H1 (cell line): Measurements from ENCODE around the gene AMOT. TPM values are rescaled to one million over a fixed set of nuclear protein-coding genes. Genes with fewer than 3 reads are reported as not detected.

ENCODE experiments used
- CTCF ChIA-PET: fragments of 300-600 bp; sonication (Branson Sonifier 250); formaldehyde crosslinking; loops from one replicate; lab custom pipeline; 2021; ENCODE audit not compliant: partially characterized antibody; lab: Charles Lee
- POLR2A ChIA-PET: fragments of 300-600 bp; sonication (Branson Sonifier 250); formaldehyde crosslinking; loops from one replicate; lab custom pipeline; 2021; ENCODE audit warnings: inconsistent platforms; ENCODE audit not compliant: partially characterized antibody; lab: Charles Lee
- DNase-seq, 2 experiments: peaks; one replicate each; pipeline versions ENCODE4 v3.0.0 to v3.0.0-alpha.2; 2010 to 2022; ENCODE audit warnings: low spot score in 2 of 2, low read depth in 1 of 2, mixed read lengths in 1 of 2
- FAIRE-seq: peaks from 2 replicates; lab custom pipeline; 2011; peaks lifted over from hg19 to GRCh38; lab: Jason Lieb, UNC
- H2AFZ ChIP-seq: 2 replicates; pipeline ENCODE4 v1.8.1; 2012; ENCODE audit warnings: low read length, inconsistent platforms
- H2AK5ac ChIP-seq: 2 replicates; pipeline ENCODE4 v1.6.1; 2013; ENCODE audit warnings: low read depth, low read length
- H2BK120ac ChIP-seq: replicated peaks from 2 replicates; pipeline ENCODE3; 2013; ENCODE audit warnings: low read depth, low read length, inconsistent platforms
- H2BK12ac ChIP-seq: 2 replicates; pipeline ENCODE4 v1.6.1; 2013; ENCODE audit warnings: low read depth, low read length
- H2BK15ac ChIP-seq: 2 replicates; pipeline ENCODE4 v1.6.1; 2013; ENCODE audit warnings: low read length
- H2BK20ac ChIP-seq: 2 replicates; pipeline ENCODE4 v1.6.1; 2013; ENCODE audit warnings: low read length
- H2BK5ac ChIP-seq: 2 replicates; pipeline ENCODE4 v1.6.1; 2013; ENCODE audit warnings: low read depth, low read length
- H3K14ac ChIP-seq: 2 replicates; pipeline ENCODE4 v1.6.1; 2013; ENCODE audit warnings: inconsistent platforms; ENCODE audit not compliant: insufficient read length
- H3K18ac ChIP-seq: 2 replicates; pipeline ENCODE4 v1.6.1; 2013; ENCODE audit warnings: low read length; ENCODE audit errors: extremely low read depth
- H3K23ac ChIP-seq: 2 replicates; pipeline ENCODE4 v1.6.1; 2013; ENCODE audit warnings: inconsistent platforms; ENCODE audit not compliant: insufficient read length
- H3K23me2 ChIP-seq: 2 replicates; pipeline ENCODE4 v1.6.1; 2013; ENCODE audit warnings: low read depth, low read length
- H3K27ac ChIP-seq: 2 replicates; pipeline ENCODE4 v1.6.1; 2011; ENCODE audit warnings: low read depth, low read length, inconsistent platforms
- H3K27me3 ChIP-seq, 4 experiments: replicated peaks in 1 of 4; 1 replicate in 1 of 4; 2 replicates in 3 of 4; pipeline versions ENCODE4 v1.6.1 to v1.8.1; 2011 to 2013; ENCODE audit warnings: low read length in 3 of 4, mild to moderate bottlenecking in 3 of 4, inconsistent platforms in 2 of 4, mixed read lengths in 2 of 4, moderate library complexity in 1 of 4; ENCODE audit not compliant: control insufficient read depth in 3 of 4, insufficient read depth in 3 of 4; ENCODE audit errors: extremely low read depth in 1 of 4
- H3K36me3 ChIP-seq, 4 experiments: 2 replicates each; pipeline versions ENCODE4 v1.6.1 to v1.8.1; 2011 to 2013; ENCODE audit warnings: mild to moderate bottlenecking in 4 of 4, low read length in 3 of 4, moderate library complexity in 2 of 4, control low read depth in 1 of 4, inconsistent platforms in 1 of 4; ENCODE audit not compliant: insufficient read depth in 4 of 4, control insufficient read depth in 2 of 4
- H3K4ac ChIP-seq: replicated peaks from 2 replicates; pipeline ENCODE3; 2013; ENCODE audit warnings: low read length, low read depth, mixed read lengths, inconsistent platforms; ENCODE audit not compliant: insufficient read length
- H3K4me1 ChIP-seq, 4 experiments: replicated peaks in 1 of 4; 1 replicate in 1 of 4; 2 replicates in 3 of 4; pipeline versions ENCODE4 v1.6.1 to v1.8.1; 2011 to 2013; ENCODE audit warnings: low read length in 3 of 4, inconsistent platforms in 2 of 4, mixed read lengths in 1 of 4; ENCODE audit not compliant: insufficient read depth in 4 of 4, control insufficient read depth in 3 of 4
- H3K4me2 ChIP-seq, 2 experiments: 2 replicates each; pipeline versions ENCODE4 v1.6.1 to v1.8.1; 2011 to 2013; ENCODE audit warnings: low read depth in 2 of 2, low read length in 2 of 2, control low read depth in 1 of 2, inconsistent platforms in 1 of 2, mild to moderate bottlenecking in 1 of 2; ENCODE audit not compliant: insufficient read depth in 1 of 2
- H3K4me3 ChIP-seq, 4 experiments: fragments of 200-600, 300-600 bp in 1 of 4; sonication (generic), shearing (Covaris generic), sonication (Bioruptor Twin) in 1 of 4; 2 replicates each; pipeline versions ENCODE4 v1.5.1 to v1.8.1; 2011 to 2016; ENCODE audit warnings: low read length in 4 of 4, low read depth in 3 of 4, control low read depth in 2 of 4, inconsistent platforms in 2 of 4, mild to moderate bottlenecking in 2 of 4, mixed read lengths in 1 of 4, moderate library complexity in 1 of 4; ENCODE audit not compliant: insufficient read depth in 2 of 4; ENCODE audit errors: extremely low read depth in 1 of 4
- H3K56ac ChIP-seq: replicated peaks from 2 replicates; pipeline ENCODE3; 2013; ENCODE audit warnings: low read depth, mild to moderate bottlenecking, mixed read lengths, low read length, inconsistent platforms; ENCODE audit not compliant: insufficient read length
- H3K79me1 ChIP-seq: 2 replicates; pipeline ENCODE4 v1.6.1; 2013; ENCODE audit warnings: low read depth, low read length, control low read depth
- H3K79me2 ChIP-seq, 2 experiments: 2 replicates each; pipeline versions ENCODE4 v1.6.1 to v1.8.1; 2012 to 2013; ENCODE audit warnings: low read length in 2 of 2, mild to moderate bottlenecking in 2 of 2, inconsistent platforms in 1 of 2; ENCODE audit not compliant: insufficient read depth in 2 of 2, control insufficient read depth in 1 of 2
- H3K9ac ChIP-seq, 4 experiments: replicated peaks in 1 of 4; 1 replicate in 1 of 4; 2 replicates in 3 of 4; pipeline versions ENCODE4 v1.6.1 to v1.8.1; 2011 to 2013; ENCODE audit warnings: low read depth in 3 of 4, low read length in 3 of 4, control low read depth in 2 of 4, mild to moderate bottlenecking in 2 of 4, moderate library complexity in 2 of 4, inconsistent platforms in 1 of 4; ENCODE audit errors: extremely low read depth in 1 of 4
- H3K9me3 ChIP-seq, 2 experiments: 2 replicates each; pipeline versions ENCODE4 v1.6.1 to v1.8.1; 2012 to 2013; ENCODE audit warnings: mild to moderate bottlenecking in 2 of 2, moderate library complexity in 2 of 2, control low read depth in 1 of 2, inconsistent platforms in 1 of 2, low read depth in 1 of 2, low read length in 1 of 2, mixed read lengths in 1 of 2; ENCODE audit not compliant: insufficient read depth in 2 of 2
- H4K20me1 ChIP-seq, 2 experiments: replicated peaks in 1 of 2; 2 replicates each; pipeline versions ENCODE3 to v1.8.1; 2011 to 2013; ENCODE audit warnings: inconsistent platforms in 2 of 2, low read length in 2 of 2, mild to moderate bottlenecking in 1 of 2; ENCODE audit not compliant: insufficient read depth in 2 of 2, control insufficient read depth in 1 of 2
- H4K5ac ChIP-seq: 2 replicates; pipeline ENCODE4 v1.6.1; 2013; ENCODE audit warnings: low read length, low read depth, mixed read lengths, inconsistent platforms; ENCODE audit not compliant: insufficient read length
- H4K8ac ChIP-seq: 2 replicates; pipeline ENCODE4 v1.8.0; 2013; ENCODE audit warnings: mild to moderate bottlenecking, moderate library complexity, low read length, inconsistent platforms; ENCODE audit not compliant: insufficient read depth; ENCODE audit errors: extremely low read depth
- H4K91ac ChIP-seq: replicated peaks from 2 replicates; pipeline ENCODE3; 2013; ENCODE audit warnings: low read length, mixed read lengths, inconsistent platforms; ENCODE audit not compliant: insufficient read length
- ATF2 ChIP-seq: IDR thresholded peaks from 2 replicates; pipeline ENCODE4 v1.6.1; 2012; ENCODE audit warnings: low read length, inconsistent platforms
- CHD2 ChIP-seq: IDR thresholded peaks from 2 replicates; pipeline ENCODE4 v1.6.1; 2012; ENCODE audit warnings: low read length, improper control_type of control experiment
- KDM1A ChIP-seq: fragments of 200-600, 300-600 bp; sonication (generic); IDR thresholded peaks from 2 replicates; pipeline ENCODE4 v1.7.1; 2016; ENCODE audit warnings: mild to moderate bottlenecking, low read length, borderline replicate concordance
- RNF2 ChIP-seq: fragments of 200-900, 300-1000 bp; sonication (generic); IDR thresholded peaks from 2 replicates; pipeline ENCODE4 v1.7.1; 2016; ENCODE audit warnings: borderline replicate concordance, low read depth, mild to moderate bottlenecking, antibody characterized with exemption, low read length; ENCODE audit not compliant: poor library complexity, severe bottlenecking; ENCODE audit errors: missing control alignments
- SP1 ChIP-seq: IDR thresholded peaks from 2 replicates; pipeline ENCODE4 v1.6.1; 2011; ENCODE audit warnings: low read depth, low read length
- SRF ChIP-seq: IDR thresholded peaks from 2 replicates; pipeline ENCODE4 v1.6.1; 2011; ENCODE audit warnings: mild to moderate bottlenecking, low read depth, low read length, moderate library complexity
- SUZ12 ChIP-seq: fragments of 200-600 bp; sonication (generic); IDR thresholded peaks from 2 replicates; pipeline ENCODE4 v1.6.1; 2012; ENCODE audit warnings: mild to moderate bottlenecking, inconsistent platforms, low read length, moderate library complexity, mixed read lengths
- TBP ChIP-seq: IDR thresholded peaks from 2 replicates; pipeline ENCODE4 v1.6.1; 2011; ENCODE audit warnings: low read depth, low read length, improper control_type of control experiment
- YY1 ChIP-seq: IDR thresholded peaks from 2 replicates; pipeline ENCODE4 v1.6.1; 2011; ENCODE audit warnings: low read depth, mild to moderate bottlenecking, low read length
- WGBS, 2 experiments: shearing (Covaris generic) in 1 of 2; methylation state at CpG; one replicate each; pipeline versions ENCODE4 v1.1.6 to v1.1.7; 2013 to 2015; ENCODE audit warnings: low lambda C conversion rate in 2 of 2, mixed read lengths in 2 of 2, inconsistent platforms in 1 of 2, low coverage in 1 of 2, missing lambda C conversion rate in 1 of 2; ENCODE audit not compliant: insufficient replicate concordance in 2 of 2, insufficient coverage in 1 of 2, insufficient read length in 1 of 2; ENCODE audit errors: extremely low coverage in 1 of 2, missing lambda C conversion rate in 1 of 2; 5-methylcytosine and 5-hydroxymethylcytosine counted together
- polyA plus RNA-seq, 7 experiments: library from polyadenylated mRNA; depleted of rRNA in 3 of 7; stranded (reverse) in 5 of 7; unstranded in 2 of 7; fragments of >200 nt in 5 of 7; fragments of 200-250 nt in 2 of 7; gene quantifications; 1 replicate in 5 of 7; 2 replicates in 1 of 7; 4 replicates in 1 of 7; pipeline versions ENCODE4 v1.2.1 to v1.2.3, GENCODE V29; 2011 to 2013; ENCODE audit warnings: missing spikeins in 2 of 7, mixed read lengths in 2 of 7
- total RNA-seq: library from RNA; stranded (reverse); fragmentation: NEBNext Ultra II Directional; extraction: Animal tissue kit (Norgen Biotek cat#: 25700); gene quantifications from 2 replicates; pipeline ENCODE4 v1.2.1, GENCODE V29; 2021

Gene AMOT
- total and polyA plus RNA-seq, 2 of the 8 experiments (the other 6 are each of a cell fraction or from before 2014, with no cell fraction given): 2.3 to 7.1 TPM

GRCh38 chrX:112753116-112753515 is 87.5 kb downstream of the AMOT start:
- no peak overlapping the region for H4K5ac ChIP-seq
- no peak overlapping the region for H4K91ac ChIP-seq
- no peak overlapping the region for H3K4me3 ChIP-seq
- H2BK12ac ChIP-seq: no peak overlapping the region
- no peak overlapping the region for H3K14ac ChIP-seq
- POLR2A ChIA-PET: no interaction called here
- FAIRE-seq: no peak
- WGBS, 2 experiments: 83% methylated on average over 1 of the region's 1 CpG; no CpG with 5 or more reads in 1 of the 2 experiments
- H3K27ac ChIP-seq: no peak overlapping the region
- H4K8ac ChIP-seq: no peak overlapping the region
- CTCF ChIA-PET: interaction anchor here (0.6 kb wide), 2 partner anchors 141 to 998 kb away, joined by 3 to 4 read pairs; no protein-coding TSS in a partner anchor
- H2BK120ac ChIP-seq: no peak overlapping the region
- no peak overlapping the region for H3K9ac ChIP-seq
- H3K79me2 ChIP-seq: no peaks in the 10 kb centered on the region
- H3K9me3 ChIP-seq: no peaks in the 10 kb centered on the region
- H3K79me1 ChIP-seq: no peaks in the 10 kb centered on the region
- no peak overlapping the region for H2BK20ac ChIP-seq
- H2AFZ ChIP-seq: no peak overlapping the region
- H3K27me3 ChIP-seq: no peaks in the 10 kb centered on the region
- H2BK5ac ChIP-seq: no peak overlapping the region
- no peak overlapping the region for H3K4me2 ChIP-seq
- H2BK15ac ChIP-seq: no peak overlapping the region
- H3K23ac ChIP-seq: no peak overlapping the region
- H4K20me1 ChIP-seq: no peaks in the 10 kb centered on the region
- no peak overlapping the region for H3K56ac ChIP-seq
- no peaks in the 10 kb centered on the region for H3K36me3 ChIP-seq
- H3K4ac ChIP-seq: no peak overlapping the region
- DNase-seq: no peak
- no peak overlapping the region for H3K18ac ChIP-seq
- no peak overlapping the region for H2AK5ac ChIP-seq
- no peak for TF ChIP-seq ATF2
- TF ChIP-seq YY1: no peak
- TF ChIP-seq SP1: no peak
- no peak for TF ChIP-seq SRF
- TF ChIP-seq TBP: no peak
- TF ChIP-seq RNF2: no peak
- TF ChIP-seq KDM1A: no peak
- TF ChIP-seq CHD2: no peak
- TF ChIP-seq SUZ12: no peak
- H3K4me1 ChIP-seq: no peaks in the 10 kb centered on the region
- no peaks in the 10 kb centered on the region for H3K23me2 ChIP-seq
